ENCODE results near the gene CPSF7. TPM values are rescaled to one million over a fixed set of nuclear protein-coding genes. Genes with fewer than 3 reads are reported as not detected.

The CPSF7 gene
- total RNA-seq, 1 experiment from 2014 or later = 145 TPM

- Histone ChIP-seq H3K79me2 (ENCODE audit: insufficient read depth, low read length) (no peaks in the 10 kb centered on the region), H2AK5ac (ENCODE audit: insufficient read length, low read length) (no peak overlapping the region), H4K5ac (ENCODE audit: insufficient read length, low read depth, low read length) (no peak overlapping the region), H2BK12ac (ENCODE audit: insufficient read length, low read depth, low read length) (no peak overlapping the region), H2BK5ac (ENCODE audit: insufficient read length, low read length) (no peak overlapping the region), H3K9ac (ENCODE audit: extremely low read depth, insufficient read length, low read length) (no peak overlapping the region), H4K8ac (replicated peaks; ENCODE audit: insufficient read length, low read depth, low read length) (no peak overlapping the region), H3K27ac (ENCODE audit: insufficient read length, low read depth, low read length) (no peak overlapping the region), H3K4me1 (ENCODE audit: insufficient read depth, low read length) (no peaks in the 10 kb centered on the region), H4K20me1 (ENCODE audit: control insufficient read depth, insufficient read depth, insufficient read length) (no peaks in the 10 kb centered on the region), H2BK15ac (ENCODE audit: low read depth, low read length) (no peak overlapping the region), H2AFZ (ENCODE audit: low read length) (no peak overlapping the region), H3K9me3 (ENCODE audit: control insufficient read depth, low read depth, low read length) (no peaks in the 10 kb centered on the region), H3K23ac (ENCODE audit: insufficient read length, low read depth, low read length) (no peak overlapping the region), H3K14ac (ENCODE audit: insufficient read depth, low read length) (no peak overlapping the region), H2BK120ac (ENCODE audit: low read depth, low read length, poor library complexity, severe bottlenecking) (no peak overlapping the region), H3K56ac (ENCODE audit: insufficient read length, low read depth, low read length) (no peak overlapping the region), H3K23me2 (ENCODE audit: insufficient read length, low read depth, low read length, poor library complexity, severe bottlenecking) (no peaks in the 10 kb centered on the region), H3K79me1 (ENCODE audit: insufficient read depth, low read depth, low read length, poor library complexity, severe bottlenecking) (no peaks in the 10 kb centered on the region), H3K4me2 (ENCODE audit: insufficient read depth, insufficient read length, low read length) (no peak overlapping the region), H3K18ac (ENCODE audit: insufficient read length, low read depth, low read length) (no peak overlapping the region), H3K27me3 (ENCODE audit: insufficient read depth, low read length) (no peaks in the 10 kb centered on the region), H3K4ac (ENCODE audit: low read depth, low read length) (no peak overlapping the region), H2BK20ac (ENCODE audit: low read depth, low read length, poor library complexity, severe bottlenecking) (no peak overlapping the region), H3T11ph (ENCODE audit: low read length) (no peak overlapping the region), H4K91ac (ENCODE audit: insufficient read length, low read depth, low read length) (no peak overlapping the region)
- no peak overlapping the region for H3K4me3 Mint-ChIP-seq
- WGBS (ENCODE audit: extremely low coverage, insufficient read length, low lambda C conversion rate) = no CpG with 5 or more reads among the region's 1 CpG
- no peak for DNase-seq
- H3K4me1 Mint-ChIP-seq = no peaks in the 10 kb centered on the region
- no peaks in the 10 kb centered on the region for H3K9me3 Mint-ChIP-seq
- H3K27me3 Mint-ChIP-seq (ENCODE audit: low read depth) = no peaks in the 10 kb centered on the region
- H3K36me3 Mint-ChIP-seq (ENCODE audit: insufficient read depth in 1 of 3, low read depth in 3 of 3) = peaks cover 24 to 65% (median 62%) of the 10 kb centered on the region in 3 experiments
- TF ChIP-seq CTCF (conservative IDR thresholded peaks at IDR 0.05) = no peak
- H3K27ac Mint-ChIP-seq = no peak overlapping the region
Observed at GRCh38 chr11:61403658-61404057, 26.1 kb downstream of the CPSF7 start.
